Heart left ventricle (tissue), 13 donors: ENCODE data around the gene DSCAML1.

ENCODE experiments used
- CTCF ChIP-seq, 12 donors: fragments of 200-600 bp; sonication (generic) in 4 of 12; IDR thresholded peaks; one replicate each; pipeline versions ENCODE4 v1.5.0 to v1.8.0; 2018 to 2022; ENCODE audit warnings: antibody characterized with exemption in 12 of 12, mild to moderate bottlenecking in 5 of 12
- POLR2A ChIP-seq, 2 donors: fragments of 450-650 bp; IDR thresholded peaks; one replicate each; pipeline ENCODE4 v1.6.1; 2017; ENCODE audit warnings: antibody characterized with exemption in 2 of 2, mild to moderate bottlenecking in 2 of 2, moderate library complexity in 2 of 2
- donor health status: ischemic (EF 13 %, LVEDD 7.1; RV severe dilation, severe dysfunction).
- donor health status: DM: no; HTN: yes; CAD: no.
- donor health status: DM: no; HTN: no; CAD: no.
- donor health status: ischemic (EF 25% LVEDD 6.9; RV normal size, moderate dysfunction).
- donor health status: ischemic (EF 25% LVEDD 5.7; RV mildly dilated, moderate dysfunction).
- donor health status: ischemic (EF 35%, LVEDD 5.7; RV mildly dilated, moderate dysfunction).
- donor health status: nonischemic (EF 11% LVEDD 7.7; RV severe dilation, severe dysfunction).
- donor health status: DM: yes; HTN: yes; CAD: no.
- donor health status: PGD.
- donor health status: ischemic (EF 29% LVEDD 5.4; RV normal size, mild dysfunction).
- donor health status: nonischemic (EF 23%, LVEDD 6.1; RV moderate dilation, normal function).

GRCh38 chr11:117579161-117579560 is 217.9 kb downstream of the DSCAML1 start:
- TF ChIP-seq CTCF (IDR thresholded peaks at IDR 0.05) (no peak), POLR2A (IDR thresholded peaks at IDR 0.05) (no peak)
